Lower lobe of right lung (tissue), 2 donors: ENCODE measurements around the gene MACROD2. TPM values are rescaled to one million over a fixed set of nuclear protein-coding genes. Genes with fewer than 3 reads are reported as not detected.
"Not testable (repeated sequence)": the region's sequence is repeated elsewhere in the genome, so short reads cannot be mapped to it uniquely, and the experiment has no call there.

Experiments
- ATAC-seq, 2 donors: fragments of 200-7000 bp; cut with Tn5 transposase; one replicate each; pipeline ENCODE4 v1.9.1; 2020 to 2022; ENCODE audit warnings: mild to moderate bottlenecking in 2 of 2, moderate library complexity in 2 of 2
- DNase-seq: peaks from one replicate; pipeline ENCODE4 v3.0.0-alpha.2; 2020
- H3K27ac ChIP-seq: fragments of 200-600 bp; one replicate; pipeline ENCODE4 v1.8.0; 2022
- H3K27me3 ChIP-seq: fragments of 200-600 bp; one replicate; pipeline ENCODE4 v1.8.0; 2022; ENCODE audit warnings: low read depth
- H3K36me3 ChIP-seq: fragments of 200-600 bp; one replicate; pipeline ENCODE4 v1.8.0; 2022; ENCODE audit warnings: mild to moderate bottlenecking
- H3K4me1 ChIP-seq: fragments of 200-600 bp; one replicate; pipeline ENCODE4 v1.8.0; 2022
- H3K4me3 ChIP-seq: fragments of 200-600 bp; one replicate; pipeline ENCODE4 v1.8.0; 2022; ENCODE audit warnings: mild to moderate bottlenecking
- H3K9me3 ChIP-seq: fragments of 200-600 bp; one replicate; pipeline ENCODE4 v1.8.0; 2022
- CTCF ChIP-seq: fragments of 200-600 bp; IDR thresholded peaks from one replicate; pipeline ENCODE4 v1.8.0; 2022; ENCODE audit warnings: antibody characterized with exemption, mild to moderate bottlenecking
- intact Hi-C: fragments of 100-400 bp; cut with DNase I; formaldehyde crosslinking; loops from one replicate; pipeline ENCODE4 v1.11.0; 2022
- total RNA-seq: library from RNA; stranded (reverse); fragmentation: NEBNext Ultra II Directional; extraction: Animal tissue kit (Norgen Biotek cat#: 25700); gene quantifications from one replicate; pipeline ENCODE4 v1.2.1, GENCODE V29; 2021
- donor health status: DM: no; HTN: yes; CAD: no; lungs with severe emphysema.

Gene MACROD2
- total RNA-seq, 1 donor from 2014 or later: 73.0 TPM

- Histone ChIP-seq H3K9me3 (no peaks in the 10 kb centered on the region), H3K27me3 (no peaks in the 10 kb centered on the region), H3K36me3 (no peaks in the 10 kb centered on the region), H3K4me1 (no peaks in the 10 kb centered on the region), H3K27ac (no peak overlapping the region), H3K4me3 (no peak overlapping the region)
- DNase-seq (no peak), ATAC-seq (no peak)
- no peak for TF ChIP-seq CTCF
- intact Hi-C loops: no loop called here
Measured at GRCh38 chr20:16011519-16011918, 2016.2 kb downstream of the MACROD2 start.

GRCh38 chr20:16012934-16013333 lies 2017.6 kb downstream of the MACROD2 start:
- not testable (repeated sequence) for ATAC-seq

GRCh38 chr20:16013631-16014030 lies 2018.3 kb downstream of the MACROD2 start:
- no peak for DNase-seq
- Histone ChIP-seq H3K27ac (no peak overlapping the region), H3K4me3 (no peak overlapping the region), H3K36me3 (no peaks in the 10 kb centered on the region), H3K9me3 (no peaks in the 10 kb centered on the region), H3K4me1 (no peaks in the 10 kb centered on the region), H3K27me3 (no peaks in the 10 kb centered on the region)
- intact Hi-C loops: no loop called here
- ATAC-seq: no peak
- no peak for TF ChIP-seq CTCF

More at GRCh38 chr20:16012934-16013333, 2017.6 kb downstream of the MACROD2 start:
- H3K9me3 ChIP-seq, H3K27ac ChIP-seq, DNase-seq, H3K4me3 ChIP-seq, H3K27me3 ChIP-seq, H3K36me3 ChIP-seq, intact Hi-C loops, H3K4me1 ChIP-seq: not testable (repeated sequence)

GRCh38 chr20:16014436-16014835 lies 2019.1 kb downstream of the MACROD2 start:
- Histone ChIP-seq H3K4me3 (no peak overlapping the region), H3K9me3 (no peaks in the 10 kb centered on the region), H3K4me1 (no peaks in the 10 kb centered on the region), H3K27ac (no peak overlapping the region), H3K27me3 (no peaks in the 10 kb centered on the region), H3K36me3 (no peaks in the 10 kb centered on the region)
- intact Hi-C loops: no loop called here
- ATAC-seq: no peak
- no peak for DNase-seq
- TF ChIP-seq CTCF: no peak

- H3K27ac ChIP-seq: no peak overlapping the region
- H3K4me3 ChIP-seq: no peak overlapping the region
- no peak for ATAC-seq
- DNase-seq: no peak
- TF ChIP-seq CTCF: no peak
- intact Hi-C loops: no loop called here
- H3K9me3 ChIP-seq: no peaks in the 10 kb centered on the region
- H3K27me3 ChIP-seq: no peaks in the 10 kb centered on the region
- no peaks in the 10 kb centered on the region for H3K4me1 ChIP-seq
- no peaks in the 10 kb centered on the region for H3K36me3 ChIP-seq
Measured at GRCh38 chr20:16017656-16018055, 2022.3 kb downstream of the MACROD2 start.

- TF ChIP-seq CTCF: no peak
- H3K36me3 ChIP-seq: no peaks in the 10 kb centered on the region
- H3K4me3 ChIP-seq: no peak overlapping the region
- H3K27ac ChIP-seq: no peak overlapping the region
- DNase-seq: no peak
- ATAC-seq: no peak
- H3K4me1 ChIP-seq: no peaks in the 10 kb centered on the region
- no peaks in the 10 kb centered on the region for H3K27me3 ChIP-seq
- H3K9me3 ChIP-seq: no peaks in the 10 kb centered on the region
- intact Hi-C loops: no loop called here
Measured at GRCh38 chr20:16018881-16019280, 2023.6 kb downstream of the MACROD2 start.
